ENCODE data around the gene FIGN.

The FIGN gene

GRCh38 chr2:163556511-163556910 lies 179.3 kb downstream of the FIGN start:
- no peak for DNase-seq
- Histone ChIP-seq H3K9me3 (no peaks in the 10 kb centered on the region), H3K36me3 (no peaks in the 10 kb centered on the region), H3K4me3 (no peak overlapping the region), H3K27ac (no peak overlapping the region), H3K4me1 (peaks cover 0 to 12% (median 1%) of the 10 kb centered on the region in 4 donors), H3K27me3 (no peaks in the 10 kb centered on the region)
- no peak for TF ChIP-seq CTCF (IDR thresholded peaks at IDR 0.05)
- intact Hi-C loops (cut with DNase I; ENCODE audit: low total_unique reads): no loop called here

- Histone ChIP-seq H3K4me1 (peaks cover 0 to 12% (median 1%) of the 10 kb centered on the region in 4 donors), H3K9me3 (no peaks in the 10 kb centered on the region), H3K36me3 (no peaks in the 10 kb centered on the region), H3K27me3 (no peaks in the 10 kb centered on the region), H3K27ac (no peak overlapping the region), H3K4me3 (no peak overlapping the region)
- no peak for DNase-seq
- no peak for TF ChIP-seq CTCF (IDR thresholded peaks at IDR 0.05)
- intact Hi-C loops (cut with DNase I; ENCODE audit: low total_unique reads): no loop called here
Measured at GRCh38 chr2:163554864-163555263, 180.9 kb downstream of the FIGN start.

DNA sequence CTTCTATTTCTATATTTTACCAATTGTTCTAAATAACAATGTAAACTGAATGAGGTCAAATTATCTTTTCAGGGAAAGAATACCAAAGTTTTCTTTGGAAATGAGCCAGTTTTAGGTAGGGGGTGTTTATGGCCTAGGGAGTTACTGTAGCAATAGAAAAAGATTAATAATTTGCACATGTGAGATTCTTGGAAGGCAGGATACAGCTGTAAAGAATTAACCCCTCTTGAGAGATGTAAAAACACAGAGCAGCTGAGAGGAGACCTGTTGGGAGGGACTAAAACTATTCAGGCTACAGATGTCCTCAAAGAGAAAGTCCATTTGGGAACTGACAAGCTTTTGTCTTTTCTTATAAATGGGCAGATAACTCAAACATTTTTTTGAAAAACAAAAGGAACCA lies 182.2 kb downstream of the FIGN start:
- H3K27ac ChIP-seq: no peak overlapping the region
- H3K4me3 ChIP-seq: no peak overlapping the region
- no peak for DNase-seq
- H3K36me3 ChIP-seq: no peaks in the 10 kb centered on the region
- TF ChIP-seq CTCF (IDR thresholded peaks at IDR 0.05): no peak
- no peaks in the 10 kb centered on the region for H3K9me3 ChIP-seq
- no peaks in the 10 kb centered on the region for H3K27me3 ChIP-seq
- intact Hi-C loops (cut with DNase I; ENCODE audit: low total_unique reads): no loop called here
- peaks cover 0 to 12% (median 1%) of the 10 kb centered on the region in 4 donors for H3K4me1 ChIP-seq

DNA sequence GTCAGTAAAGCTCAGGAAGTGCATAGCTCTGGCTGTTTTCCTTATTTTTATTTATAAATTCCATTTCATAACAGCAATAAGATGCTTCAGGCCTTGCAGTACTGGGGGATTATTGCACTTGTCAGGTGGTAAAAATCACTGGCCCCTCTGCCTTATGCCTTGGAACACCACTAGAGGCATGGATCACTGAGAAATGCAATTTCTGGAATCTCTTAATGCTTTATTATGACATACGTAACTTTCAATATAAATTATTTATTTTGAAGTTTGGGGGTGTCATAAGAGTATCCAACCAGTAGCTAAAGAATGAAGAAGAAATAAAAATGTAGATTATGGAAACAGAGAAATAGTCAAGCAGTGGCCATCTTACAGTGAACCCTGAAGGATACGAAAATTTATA lies 183.1 kb downstream of the FIGN start:
- Histone ChIP-seq H3K9me3 (no peaks in the 10 kb centered on the region), H3K4me3 (no peak overlapping the region), H3K36me3 (no peaks in the 10 kb centered on the region), H3K27ac (no peak overlapping the region), H3K27me3 (no peaks in the 10 kb centered on the region), H3K4me1 (peaks cover 0 to 6% (median 1%) of the 10 kb centered on the region in 4 donors)
- DNase-seq: no peak
- TF ChIP-seq CTCF (IDR thresholded peaks at IDR 0.05): no peak
- intact Hi-C loops (cut with DNase I; ENCODE audit: low total_unique reads): no loop called here

GRCh38 chr2:163551616-163552373 lies 184.0 kb downstream of the FIGN start:
- Histone ChIP-seq H3K36me3 (no peaks in the 10 kb centered on the region), H3K27me3 (no peaks in the 10 kb centered on the region), H3K4me1 (peaks cover 0 to 6% (median 1%) of the 10 kb centered on the region in 4 donors), H3K27ac (no peak overlapping the region), H3K4me3 (no peak overlapping the region), H3K9me3 (no peaks in the 10 kb centered on the region)
- intact Hi-C loops (cut with DNase I; ENCODE audit: low total_unique reads): no loop called here
- TF ChIP-seq CTCF (IDR thresholded peaks at IDR 0.05): no peak
- DNase-seq: no peak
